NCI-H748 (cell line): ENCODE results near the gene MFSD6L.

Experiments
- DNase-seq: peaks from one replicate; lab custom pipeline; 2025; ENCODE audit not compliant: unreplicated experiment; lab: John Stamatoyannopoulos, UW

Gene MFSD6L

GRCh38 chr17:8793649-8794048 lies 5.5 kb downstream of the MFSD6L start:
- DNase-seq = no peak

- DNase-seq = no peak
These were observed 6.5 kb downstream of the MFSD6L start for GRCh38 chr17:8792646-8793045.

DNA sequence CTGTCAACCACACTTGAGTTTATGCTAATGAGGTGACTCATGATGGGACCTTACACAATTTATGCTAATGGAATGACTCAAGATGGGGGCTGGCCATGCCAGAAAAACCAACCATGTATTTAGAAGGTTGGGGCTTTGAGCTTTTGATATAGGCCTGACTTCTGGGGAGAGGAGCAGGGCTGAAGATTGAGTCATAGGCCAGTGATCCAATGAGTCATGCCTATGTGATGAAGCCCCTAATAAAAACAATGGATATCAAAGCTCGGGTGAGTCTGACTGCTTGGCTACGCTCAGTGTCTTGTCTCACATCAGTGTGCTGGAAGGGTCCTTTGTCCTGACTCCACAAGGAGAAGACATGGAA lies 7.3 kb downstream of the MFSD6L start:
- DNase-seq = no peak

GRCh38 chr17:8791248-8791909 lies 7.8 kb downstream of the MFSD6L start:
- no peak for DNase-seq

DNA sequence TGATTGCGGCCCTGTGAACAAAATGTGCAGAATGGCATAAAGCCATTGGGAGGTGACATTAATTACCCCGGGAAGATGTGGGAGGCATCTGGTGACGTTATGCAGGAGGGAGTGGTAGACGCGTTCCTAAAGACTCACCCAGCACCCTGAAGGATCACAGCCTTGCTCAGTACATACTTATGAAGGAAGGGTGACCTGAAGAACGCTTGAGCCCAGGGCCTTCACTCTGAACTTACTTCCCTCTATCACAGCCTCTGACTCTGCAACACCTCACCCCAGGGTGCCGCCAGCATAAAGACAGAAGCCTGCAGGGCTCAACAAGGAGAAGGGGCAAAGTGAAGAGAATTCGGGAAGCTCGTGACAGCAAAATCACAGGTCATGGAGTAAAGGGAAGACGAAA lies 9.4 kb downstream of the MFSD6L start:
- no peak for DNase-seq

- DNase-seq = peak; percentile 28
These were observed 10.2 kb downstream of the MFSD6L start for GRCh38 chr17:8788998-8789397.

GRCh38 chr17:8785547-8786413 lies 13.4 kb downstream of the MFSD6L start:
- DNase-seq = peak; percentile 79

DNA sequence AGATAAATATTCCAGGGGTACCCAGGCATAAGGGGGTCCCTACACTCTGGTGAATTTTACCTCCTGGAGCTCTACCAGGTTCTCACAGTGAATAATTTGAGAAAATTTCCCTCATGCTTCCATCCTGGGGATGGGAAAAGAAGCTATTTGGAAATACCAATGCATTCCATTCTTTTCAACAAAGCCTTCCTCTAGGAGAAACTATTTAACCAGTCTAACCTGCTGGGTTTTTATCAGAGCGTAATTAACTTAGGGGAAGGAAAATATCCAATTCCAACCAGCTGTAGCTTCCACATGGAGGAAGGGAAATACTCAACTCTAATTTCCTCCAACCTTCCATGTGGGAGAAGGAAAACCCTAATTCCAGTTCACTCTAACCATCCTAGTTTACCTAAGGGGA lies 17.0 kb downstream of the MFSD6L start:
- no peak for DNase-seq

DNA sequence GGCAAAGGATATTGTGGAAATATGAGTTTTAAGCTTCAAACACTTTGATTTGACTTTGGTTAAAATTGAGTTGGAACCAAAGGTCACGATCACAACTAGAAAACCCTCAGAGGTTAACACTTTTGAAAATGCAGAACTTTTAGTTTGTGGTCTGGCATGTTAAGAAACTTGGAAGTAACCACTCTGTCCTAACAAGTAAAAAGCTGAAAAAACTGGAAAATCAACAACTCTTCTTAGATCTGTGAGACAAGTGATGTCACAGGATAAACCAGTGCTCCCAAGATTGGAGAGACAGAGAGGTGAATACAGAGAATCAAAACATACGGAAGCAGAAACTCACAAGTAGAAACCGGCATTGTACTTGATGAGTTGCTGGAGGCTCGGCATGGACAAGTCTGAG lies 17.4 kb downstream of the MFSD6L start:
- no peak for DNase-seq

GRCh38 chr17:8776881-8777280 lies 22.3 kb downstream of the MFSD6L start:
- no peak for DNase-seq

GRCh38 chr17:8776248-8776647 lies 22.9 kb downstream of the MFSD6L start:
- DNase-seq = no peak

DNA sequence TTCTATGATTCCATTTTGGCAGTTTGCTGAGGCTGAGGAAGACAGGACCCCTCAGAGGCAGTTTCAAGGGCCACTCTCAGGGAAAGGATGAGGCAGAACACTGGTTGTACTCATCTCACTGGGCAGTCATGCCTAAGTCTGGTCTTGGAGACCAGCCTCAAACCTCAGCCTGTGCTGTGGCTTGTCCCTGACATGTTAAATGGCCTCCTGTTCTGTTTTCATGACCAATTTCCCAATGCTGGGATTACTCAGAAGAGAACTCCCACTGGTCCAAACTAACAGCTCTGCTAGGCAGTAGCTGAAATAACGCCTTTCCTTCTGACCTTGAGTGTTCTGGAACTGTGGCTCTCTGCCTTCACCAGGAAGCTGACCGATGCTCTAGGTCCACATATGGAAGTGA lies 32.4 kb downstream of the MFSD6L start:
- DNase-seq = no peak

GRCh38 chr17:8762012-8762411 lies 37.2 kb downstream of the MFSD6L start:
- DNase-seq = no peak

- no peak for DNase-seq
These were observed 41.0 kb downstream of the MFSD6L start, which contains the start of gene SPDYE4 for GRCh38 chr17:8758137-8758596. Gene SPDYE4 (minus strand): TSS chr17:8758546. CDS start chr17:8758382, 164 bp downstream.

DNA sequence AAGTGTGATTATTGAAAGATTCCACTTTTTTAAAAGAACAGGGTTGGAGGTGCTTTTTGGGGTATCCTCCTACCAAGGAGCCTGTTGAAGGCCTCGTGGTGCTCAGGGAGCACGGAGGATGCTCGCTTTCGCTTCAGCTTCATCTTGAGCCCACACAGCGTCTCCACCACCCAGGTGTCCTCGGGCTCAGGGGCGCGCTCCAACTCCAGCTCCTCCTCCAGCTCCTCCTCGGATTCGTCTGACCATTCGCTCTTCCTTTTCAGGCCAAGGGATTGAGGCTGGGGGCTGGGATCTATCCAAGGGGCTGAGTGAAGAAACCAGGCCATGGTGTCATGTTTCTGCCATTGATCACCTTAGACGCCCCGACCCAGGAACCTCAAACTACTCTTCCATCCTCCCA lies 42.0 kb downstream of the MFSD6L start:
- no peak for DNase-seq

DNA sequence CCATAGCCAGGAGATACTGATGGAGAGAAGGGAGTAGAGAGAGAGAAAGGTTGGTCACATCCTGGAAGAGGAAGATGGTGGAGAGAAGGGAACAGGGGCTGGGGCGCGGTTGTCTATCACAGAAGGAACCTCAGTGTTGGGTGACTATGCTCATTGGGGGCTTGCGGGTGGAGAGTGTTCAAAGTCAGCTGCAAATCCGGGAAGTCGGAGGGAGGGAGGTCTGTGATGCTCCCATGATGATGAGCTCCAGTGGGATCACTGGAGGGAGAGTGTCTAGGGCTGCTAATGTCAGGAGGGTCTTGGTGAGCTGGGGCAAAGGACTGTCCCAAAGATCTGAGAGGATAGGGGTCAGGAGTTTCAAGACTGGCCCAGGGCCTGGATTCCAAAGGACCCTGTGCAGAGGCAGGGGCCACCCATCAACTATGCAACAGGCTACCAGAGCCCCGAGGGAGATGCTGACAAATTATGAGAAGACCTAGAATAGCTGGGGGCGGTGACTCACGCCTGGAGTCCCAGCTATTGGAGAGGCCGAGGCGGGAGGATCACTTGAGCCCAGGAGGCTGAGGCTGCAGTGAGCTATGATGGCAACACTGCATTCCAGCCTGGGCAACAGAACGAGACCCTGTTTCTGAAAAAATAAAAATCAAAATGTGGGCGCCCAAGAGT lies 43.4 kb downstream of the MFSD6L start:
- DNase-seq = no peak

GRCh38 chr17:8754890-8755289 lies 44.3 kb downstream of the MFSD6L start:
- no peak for DNase-seq

DNA sequence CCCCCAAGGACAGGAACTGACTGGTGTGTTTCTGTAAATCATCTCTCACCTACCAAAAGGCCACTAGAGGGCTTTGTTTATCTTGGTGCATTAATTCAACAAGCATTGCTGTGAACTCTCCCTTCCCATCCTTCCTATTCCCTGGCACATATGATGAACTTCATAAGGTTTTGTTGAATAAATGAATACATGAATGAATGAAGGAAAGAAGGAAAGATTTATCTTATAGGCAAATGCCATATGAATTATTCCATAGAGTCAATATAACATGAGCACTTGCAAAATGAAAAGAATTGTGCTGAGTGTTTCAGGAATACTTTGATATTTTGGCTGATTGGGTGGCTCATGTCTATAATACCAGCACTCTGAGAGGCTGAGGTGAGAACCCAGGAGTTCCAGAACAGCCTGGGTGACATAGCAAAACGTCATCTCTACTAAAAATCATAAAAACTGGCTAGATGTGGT lies 45.2 kb downstream of the MFSD6L start:
- peak; percentile 79 for DNase-seq

DNA sequence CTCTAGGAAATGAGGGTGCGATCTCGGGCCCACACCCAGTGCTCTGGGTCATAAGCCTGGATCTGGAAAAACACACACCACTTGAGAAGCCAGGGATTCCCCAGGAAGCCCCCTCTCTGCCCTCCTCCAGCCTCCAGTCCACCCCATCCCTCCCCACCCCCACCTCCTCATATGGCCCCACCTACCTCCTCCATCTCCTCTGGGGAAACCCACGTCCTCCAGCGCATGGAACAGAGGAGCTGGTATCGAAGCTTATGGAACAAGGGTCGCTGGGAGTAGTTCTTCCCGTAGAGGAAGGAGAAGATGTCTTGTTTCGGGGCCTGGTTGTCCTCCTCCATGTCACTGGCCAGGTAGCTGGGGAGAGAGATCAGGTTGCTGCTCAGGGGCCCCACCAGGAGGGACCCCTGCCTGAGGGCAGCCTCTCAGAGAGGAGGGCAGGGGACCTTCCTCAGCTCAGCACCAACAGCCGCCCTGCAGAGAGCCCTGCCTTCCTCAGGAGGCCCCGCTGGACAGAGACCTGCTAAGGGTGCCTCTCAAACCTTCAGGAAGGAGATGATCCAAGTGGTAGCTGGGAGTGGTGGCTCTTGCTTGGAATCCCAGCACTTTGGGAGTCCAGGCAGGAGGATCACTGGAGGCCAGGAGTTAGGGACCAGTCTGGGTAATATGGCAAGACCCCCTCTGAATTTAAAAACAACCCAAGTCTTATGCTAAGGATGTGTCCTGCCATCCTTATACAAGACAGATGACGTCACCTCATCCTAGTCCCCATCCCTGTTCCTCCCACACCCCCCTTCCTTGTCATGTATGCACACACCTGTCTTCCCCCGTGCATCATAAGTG lies 45.8 kb downstream of the MFSD6L start:
- no peak for DNase-seq

- no peak for DNase-seq
These were observed 49.5 kb downstream of the MFSD6L start for GRCh38 chr17:8749616-8750015.

- DNase-seq = no peak
These were observed 51.4 kb downstream of the MFSD6L start for GRCh38 chr17:8747742-8748141.
